Measurements from ENCODE around the gene GADL1.

DNA sequence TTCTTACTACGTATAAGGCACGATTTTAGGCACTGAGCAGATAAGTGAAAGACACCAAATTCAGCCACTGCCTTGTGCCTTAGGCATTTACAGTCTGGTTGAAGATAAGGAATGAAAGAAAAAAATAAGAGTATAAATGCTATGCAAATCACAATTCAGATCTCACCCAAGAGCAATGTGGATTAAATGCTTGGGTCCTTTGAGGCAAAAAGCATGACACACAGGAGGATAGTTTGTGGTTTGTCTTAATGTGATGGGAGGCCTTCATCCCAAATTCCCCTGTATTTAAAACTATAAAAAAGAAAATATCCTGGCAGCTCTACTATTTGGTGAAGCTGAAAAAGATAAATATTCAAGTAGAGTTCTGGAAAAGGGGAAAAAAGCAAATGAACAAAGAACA, 208.3 kb downstream of the GADL1 start:
- TF ChIP-seq FOXM1 (IDR thresholded peaks at IDR 0.05; ENCODE audit: borderline replicate concordance) (no peak), TARDBP (IDR thresholded peaks at IDR 0.05) (no peak), SUZ12 (IDR thresholded peaks at IDR 0.05) (no peak), FOXA1 (IDR thresholded peaks at IDR 0.05) (no peak)
